LHCN-M2 (cell line): ENCODE data around the gene HAGH. TPM values are rescaled to one million over a fixed set of nuclear protein-coding genes. Genes with fewer than 3 reads are reported as not detected.
"Not testable (repeated sequence)": the region's sequence is repeated elsewhere in the genome, so short reads cannot be mapped to it uniquely, and the experiment has no call there.

Experiments
- DNase-seq: peaks from one replicate; pipeline ENCODE4 v3.0.0-alpha.2; 2012; ENCODE audit warnings: low read depth
- total RNA-seq: library from RNA; depleted of rRNA; stranded (reverse); fragments of >200 nt; gene quantifications from 2 replicates; pipeline ENCODE4 v1.2.3, GENCODE V29; 2014

HAGH gene
- total RNA-seq, 1 experiment from 2014 or later: 45.2 TPM

DNA sequence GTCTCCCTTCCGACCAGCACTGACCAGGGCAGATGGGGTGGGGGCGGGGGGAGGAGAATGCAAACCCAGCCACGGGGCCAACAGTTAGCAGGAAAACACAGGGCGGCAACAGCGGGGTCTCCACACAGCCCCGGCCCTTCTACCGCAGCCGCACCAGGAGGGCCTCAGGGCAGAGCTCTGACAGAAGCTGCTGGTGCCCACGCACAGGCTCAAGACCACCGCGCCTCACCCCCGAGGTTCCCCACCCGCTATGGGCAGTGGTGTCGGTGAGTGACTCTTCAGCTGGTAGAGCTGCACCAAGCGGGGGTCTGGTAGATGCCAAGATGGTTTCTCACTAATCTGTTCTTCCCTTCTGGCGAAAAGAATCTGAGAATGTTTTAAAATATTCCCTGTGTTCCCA is 16.1 kb downstream of the HAGH start:
- DNase-seq: no peak

- no peak for DNase-seq
Measured at GRCh38 chr16:1810106-1810505, 16.5 kb downstream of the HAGH start.

GRCh38 chr16:1809281-1809801 is 17.3 kb downstream of the HAGH start:
- DNase-seq: no peak

GRCh38 chr16:1808691-1809090 is 17.9 kb downstream of the HAGH start:
- DNase-seq: no peak

GRCh38 chr16:1807626-1808025 is 19.0 kb downstream of the HAGH start:
- no peak for DNase-seq

DNA sequence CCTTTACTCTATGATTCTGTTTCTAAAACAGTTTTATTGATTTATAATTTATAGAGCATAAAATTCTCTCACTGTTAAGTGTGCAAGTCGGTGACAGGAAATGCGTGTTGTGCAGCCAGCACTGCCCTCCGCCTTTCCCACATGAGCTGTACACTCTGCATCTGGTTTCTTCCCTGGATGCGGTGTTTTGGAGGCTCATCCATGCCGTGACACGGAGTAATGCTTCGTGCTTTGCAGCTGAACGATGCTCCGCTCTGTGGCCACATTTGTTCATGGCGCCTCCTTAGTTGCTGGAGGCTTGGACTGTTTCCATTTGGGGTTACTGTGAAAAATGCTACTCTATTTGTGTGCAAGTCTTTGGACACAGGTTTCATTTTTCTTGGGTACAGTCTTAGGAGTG is 25.9 kb downstream of the HAGH start:
- DNase-seq: no peak

GRCh38 chr16:1799263-1799662 is 27.4 kb downstream of the HAGH start:
- DNase-seq: not testable (repeated sequence)

GRCh38 chr16:1794908-1795666 is 31.5 kb downstream of the HAGH start:
- no peak for DNase-seq

- no peak for DNase-seq
Measured at GRCh38 chr16:1794221-1794871, 32.3 kb downstream of the HAGH start.

GRCh38 chr16:1793578-1794220 is 32.9 kb downstream of the HAGH start, which contains the start of gene IGFALS:
IGFALS (minus strand) TSS chr16:1793705; CDS start chr16:1793652, 53 bp downstream.
- no peak for DNase-seq

GRCh38 chr16:1792836-1793577 is 33.6 kb downstream of the HAGH start:
- DNase-seq: no peak

DNA sequence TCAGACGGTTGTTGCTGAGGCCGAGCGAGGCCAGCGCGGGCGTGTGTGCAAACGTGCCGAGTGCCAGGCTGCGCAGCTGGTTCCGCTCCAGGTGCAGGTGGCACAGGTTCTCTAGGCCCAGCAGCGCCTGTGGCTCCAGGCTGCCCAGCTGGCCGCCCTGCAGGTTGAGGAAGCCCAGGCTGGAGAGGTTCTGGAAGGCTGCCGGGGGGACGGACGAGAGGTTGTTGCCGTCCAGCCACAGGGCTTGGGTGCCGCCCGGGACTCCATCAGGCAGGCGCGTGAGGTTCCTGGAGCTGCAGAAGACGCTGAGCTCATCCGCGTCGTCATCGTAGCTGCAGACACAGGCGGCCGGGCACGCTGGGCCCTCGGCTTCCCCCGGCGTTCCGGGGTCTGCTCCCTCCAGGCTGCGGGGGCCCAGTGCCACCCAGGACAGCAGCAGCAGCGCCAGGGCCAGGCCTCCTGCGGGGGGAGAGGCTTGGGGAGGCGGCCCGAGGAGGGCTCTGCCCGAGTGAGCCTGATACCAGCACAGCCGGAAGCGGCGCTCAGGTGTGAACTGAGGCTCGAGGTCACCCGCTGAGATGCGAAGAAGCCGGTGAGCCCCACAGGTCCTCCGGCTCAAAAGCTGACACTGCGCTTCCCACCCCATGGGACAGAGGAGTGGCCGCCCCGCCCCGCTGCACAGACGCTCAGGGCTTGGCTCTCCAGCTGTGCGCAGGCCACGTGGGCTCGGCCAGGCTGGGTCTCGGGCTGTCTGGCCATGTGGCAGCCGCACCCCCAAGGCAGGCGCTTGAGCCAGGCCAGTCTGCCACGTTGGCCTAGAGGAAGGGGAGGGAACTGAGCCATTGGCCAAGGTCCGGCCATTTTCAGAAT is 34.4 kb downstream of the HAGH start:
- DNase-seq: no peak

DNA sequence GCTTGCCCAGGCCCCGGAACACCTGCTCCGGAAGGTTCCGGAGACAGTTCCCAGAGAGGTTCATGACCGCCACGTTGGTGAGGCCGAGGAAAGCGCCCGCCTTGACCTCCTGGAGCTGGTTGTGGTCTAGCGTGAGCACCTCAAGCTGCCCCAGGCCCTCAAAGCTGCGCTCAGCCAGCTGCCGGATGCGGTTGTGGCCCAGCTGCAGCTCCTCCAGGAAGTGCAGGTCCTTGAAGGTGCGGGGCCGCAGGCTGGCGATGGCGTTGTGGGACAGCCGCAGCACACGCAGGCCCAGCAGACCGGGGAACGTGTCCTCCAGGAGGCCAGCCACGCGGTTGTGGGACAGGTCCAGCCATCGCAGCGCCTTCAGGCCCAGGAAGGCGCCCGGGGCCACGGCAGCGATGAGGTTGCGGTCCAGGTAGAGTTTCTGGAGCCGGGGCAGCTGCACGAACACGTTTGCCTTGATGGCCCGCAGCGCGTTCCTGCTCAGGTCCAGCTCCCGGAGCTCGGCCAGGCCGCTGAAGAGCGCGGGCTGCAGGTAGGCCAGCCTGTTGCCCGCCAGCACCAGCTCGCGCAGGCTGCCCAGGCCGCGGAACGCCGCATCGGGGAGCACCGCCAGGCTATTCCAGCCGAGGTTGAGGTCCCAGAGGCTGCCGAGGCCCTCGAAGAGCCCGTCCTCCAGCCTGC is 35.2 kb downstream of the HAGH start:
- no peak for DNase-seq

DNA sequence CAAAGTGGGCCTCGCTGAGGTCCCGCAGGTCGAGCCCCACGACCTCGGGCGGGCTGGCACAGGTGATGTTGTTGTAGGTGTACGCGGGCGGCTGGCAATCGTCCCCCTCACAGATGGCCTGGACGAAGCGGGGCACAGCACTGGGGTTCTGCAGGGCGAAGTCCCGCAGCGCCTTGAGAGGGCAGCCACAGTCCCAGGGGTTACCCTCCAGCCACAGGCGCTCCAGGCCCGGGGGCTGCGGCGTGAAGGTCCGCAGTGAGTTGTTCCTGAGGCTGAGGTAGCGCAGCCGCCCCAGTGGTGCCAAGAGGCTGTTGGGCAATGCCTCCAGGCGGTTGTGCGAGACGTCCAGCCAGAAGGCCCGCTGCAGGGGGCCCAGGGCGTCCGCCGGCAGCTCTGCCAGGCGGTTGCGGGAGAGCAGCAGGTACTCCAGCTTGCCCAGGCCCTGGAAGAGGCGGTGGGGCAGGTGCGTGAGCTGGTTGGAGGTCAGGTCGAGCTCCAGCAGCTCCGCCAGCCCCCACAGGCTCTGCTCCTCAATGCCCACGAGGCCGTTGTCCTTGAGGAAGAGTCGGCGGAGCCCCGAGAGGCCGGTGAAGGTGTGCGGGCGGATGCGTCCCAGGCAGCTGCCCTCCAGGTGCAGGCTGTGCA is 35.9 kb downstream of the HAGH start:
- DNase-seq: no peak

GRCh38 chr16:1790261-1790610 is 36.4 kb downstream of the HAGH start:
- no peak for DNase-seq

DNA sequence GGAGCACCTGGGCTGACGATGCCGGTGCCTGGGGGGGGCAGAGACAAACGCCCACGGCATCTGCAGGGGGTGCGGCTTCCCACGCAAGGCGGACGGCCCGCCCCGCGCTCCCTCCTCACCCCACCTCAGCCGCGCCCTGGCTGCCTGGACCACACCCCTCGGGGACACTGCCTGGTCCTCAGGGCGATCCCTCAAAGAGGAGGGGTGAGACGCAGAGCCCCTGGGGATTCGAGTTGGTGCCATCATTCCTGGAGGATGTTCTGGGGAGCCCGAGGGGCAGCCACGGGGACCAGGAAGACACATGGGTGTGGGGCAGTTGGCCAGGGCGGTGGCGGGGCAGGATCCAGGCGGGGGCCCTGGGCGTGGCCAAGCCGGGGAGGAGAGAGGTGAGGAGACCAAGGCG is 37.0 kb downstream of the HAGH start:
- DNase-seq: no peak

GRCh38 chr16:1788708-1789100 is 37.9 kb downstream of the HAGH start:
- DNase-seq: no peak

- DNase-seq: no peak
Measured at GRCh38 chr16:1788095-1788707, 38.4 kb downstream of the HAGH start.
